K562 (cell line): ENCODE measurements around the gene MAD1L1. TPM values are rescaled to one million over a fixed set of nuclear protein-coding genes. Genes with fewer than 3 reads are reported as not detected.

ENCODE experiments used
- RBM39 ChIP-seq: fragments of 200-400 bp; formaldehyde crosslinking; optimal IDR thresholded peaks from 2 replicates; pipeline ENCODE3; 2018; ENCODE audit warnings: low read depth, low read length
- polyA plus RNA-seq, 8 experiments: library from polyadenylated mRNA; depleted of rRNA in 4 of 8; stranded (reverse) in 5 of 8; unstranded in 3 of 8; fragments of >200 nt; fragmentation: Nextera tagmentation in 2 of 8; fragmentation: Illumina TruSeq in 1 of 8; extraction: Ambion mirVana in 2 of 8; extraction: Trizol in 1 of 8; gene quantifications; 2 replicates each; pipeline versions ENCODE4 v1.2.1 to v1.2.3, GENCODE V29; 2011 to 2014; ENCODE audit warnings: inconsistent platforms in 1 of 8, missing spikeins in 1 of 8
- total RNA-seq, 7 experiments: library from RNA; depleted of rRNA in 6 of 7; stranded (reverse); fragments of >200 nt in 6 of 7; fragmentation: Illumina TruSeq in 2 of 7; extraction: Trizol in 2 of 7; gene quantifications; 2 replicates each; pipeline versions ENCODE4 v1.2.1 to v1.2.3, GENCODE V29; 2011 to 2021; ENCODE audit warnings: low replicate concordance in 1 of 7
- TF ChIP-seq, protein P1 (sequence below), 2 experiments: fragments of 450-650 bp; formaldehyde crosslinking in 1 of 2; IDR thresholded peaks; 2 replicates each; pipeline versions ENCODE4 v1.4.0 to v1.6.1; 2014 to 2020; ENCODE audit warnings: mild to moderate bottlenecking in 2 of 2, borderline replicate concordance in 1 of 2, low read depth in 1 of 2
- TF ChIP-seq, protein P2 (sequence below): fragments of 450-650 bp; IDR thresholded peaks from 2 replicates; pipeline ENCODE4 v1.6.1; 2016; ENCODE audit warnings: mild to moderate bottlenecking, moderate library complexity
- TF ChIP-seq, protein P3 (sequence below): sonication (generic); formaldehyde crosslinking; IDR thresholded peaks from 2 replicates; pipeline ENCODE4 v1.4.0; 2020; ENCODE audit warnings: mild to moderate bottlenecking, missing genetic modification reagents

MAD1L1 gene
- total and polyA plus RNA-seq, 9 of the 15 experiments (the other 6 are each of a cell fraction or from before 2014, with no cell fraction given): 1.7 to 89.7 (median 18.0) TPM

- TF ChIP-seq, protein P1, sequence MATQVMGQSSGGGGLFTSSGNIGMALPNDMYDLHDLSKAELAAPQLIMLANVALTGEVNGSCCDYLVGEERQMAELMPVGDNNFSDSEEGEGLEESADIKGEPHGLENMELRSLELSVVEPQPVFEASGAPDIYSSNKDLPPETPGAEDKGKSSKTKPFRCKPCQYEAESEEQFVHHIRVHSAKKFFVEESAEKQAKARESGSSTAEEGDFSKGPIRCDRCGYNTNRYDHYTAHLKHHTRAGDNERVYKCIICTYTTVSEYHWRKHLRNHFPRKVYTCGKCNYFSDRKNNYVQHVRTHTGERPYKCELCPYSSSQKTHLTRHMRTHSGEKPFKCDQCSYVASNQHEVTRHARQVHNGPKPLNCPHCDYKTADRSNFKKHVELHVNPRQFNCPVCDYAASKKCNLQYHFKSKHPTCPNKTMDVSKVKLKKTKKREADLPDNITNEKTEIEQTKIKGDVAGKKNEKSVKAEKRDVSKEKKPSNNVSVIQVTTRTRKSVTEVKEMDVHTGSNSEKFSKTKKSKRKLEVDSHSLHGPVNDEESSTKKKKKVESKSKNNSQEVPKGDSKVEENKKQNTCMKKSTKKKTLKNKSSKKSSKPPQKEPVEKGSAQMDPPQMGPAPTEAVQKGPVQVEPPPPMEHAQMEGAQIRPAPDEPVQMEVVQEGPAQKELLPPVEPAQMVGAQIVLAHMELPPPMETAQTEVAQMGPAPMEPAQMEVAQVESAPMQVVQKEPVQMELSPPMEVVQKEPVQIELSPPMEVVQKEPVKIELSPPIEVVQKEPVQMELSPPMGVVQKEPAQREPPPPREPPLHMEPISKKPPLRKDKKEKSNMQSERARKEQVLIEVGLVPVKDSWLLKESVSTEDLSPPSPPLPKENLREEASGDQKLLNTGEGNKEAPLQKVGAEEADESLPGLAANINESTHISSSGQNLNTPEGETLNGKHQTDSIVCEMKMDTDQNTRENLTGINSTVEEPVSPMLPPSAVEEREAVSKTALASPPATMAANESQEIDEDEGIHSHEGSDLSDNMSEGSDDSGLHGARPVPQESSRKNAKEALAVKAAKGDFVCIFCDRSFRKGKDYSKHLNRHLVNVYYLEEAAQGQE (IDR thresholded peaks at IDR 0.05; ENCODE audit: borderline replicate concordance): peak; percentile 96
- TF ChIP-seq, protein P1 (CRISPR knock-in tag; IDR thresholded peaks at IDR 0.05; ENCODE audit: low read depth): peak; percentile 87
- no peak for TF ChIP-seq RBM39
- TF ChIP-seq, protein P2, sequence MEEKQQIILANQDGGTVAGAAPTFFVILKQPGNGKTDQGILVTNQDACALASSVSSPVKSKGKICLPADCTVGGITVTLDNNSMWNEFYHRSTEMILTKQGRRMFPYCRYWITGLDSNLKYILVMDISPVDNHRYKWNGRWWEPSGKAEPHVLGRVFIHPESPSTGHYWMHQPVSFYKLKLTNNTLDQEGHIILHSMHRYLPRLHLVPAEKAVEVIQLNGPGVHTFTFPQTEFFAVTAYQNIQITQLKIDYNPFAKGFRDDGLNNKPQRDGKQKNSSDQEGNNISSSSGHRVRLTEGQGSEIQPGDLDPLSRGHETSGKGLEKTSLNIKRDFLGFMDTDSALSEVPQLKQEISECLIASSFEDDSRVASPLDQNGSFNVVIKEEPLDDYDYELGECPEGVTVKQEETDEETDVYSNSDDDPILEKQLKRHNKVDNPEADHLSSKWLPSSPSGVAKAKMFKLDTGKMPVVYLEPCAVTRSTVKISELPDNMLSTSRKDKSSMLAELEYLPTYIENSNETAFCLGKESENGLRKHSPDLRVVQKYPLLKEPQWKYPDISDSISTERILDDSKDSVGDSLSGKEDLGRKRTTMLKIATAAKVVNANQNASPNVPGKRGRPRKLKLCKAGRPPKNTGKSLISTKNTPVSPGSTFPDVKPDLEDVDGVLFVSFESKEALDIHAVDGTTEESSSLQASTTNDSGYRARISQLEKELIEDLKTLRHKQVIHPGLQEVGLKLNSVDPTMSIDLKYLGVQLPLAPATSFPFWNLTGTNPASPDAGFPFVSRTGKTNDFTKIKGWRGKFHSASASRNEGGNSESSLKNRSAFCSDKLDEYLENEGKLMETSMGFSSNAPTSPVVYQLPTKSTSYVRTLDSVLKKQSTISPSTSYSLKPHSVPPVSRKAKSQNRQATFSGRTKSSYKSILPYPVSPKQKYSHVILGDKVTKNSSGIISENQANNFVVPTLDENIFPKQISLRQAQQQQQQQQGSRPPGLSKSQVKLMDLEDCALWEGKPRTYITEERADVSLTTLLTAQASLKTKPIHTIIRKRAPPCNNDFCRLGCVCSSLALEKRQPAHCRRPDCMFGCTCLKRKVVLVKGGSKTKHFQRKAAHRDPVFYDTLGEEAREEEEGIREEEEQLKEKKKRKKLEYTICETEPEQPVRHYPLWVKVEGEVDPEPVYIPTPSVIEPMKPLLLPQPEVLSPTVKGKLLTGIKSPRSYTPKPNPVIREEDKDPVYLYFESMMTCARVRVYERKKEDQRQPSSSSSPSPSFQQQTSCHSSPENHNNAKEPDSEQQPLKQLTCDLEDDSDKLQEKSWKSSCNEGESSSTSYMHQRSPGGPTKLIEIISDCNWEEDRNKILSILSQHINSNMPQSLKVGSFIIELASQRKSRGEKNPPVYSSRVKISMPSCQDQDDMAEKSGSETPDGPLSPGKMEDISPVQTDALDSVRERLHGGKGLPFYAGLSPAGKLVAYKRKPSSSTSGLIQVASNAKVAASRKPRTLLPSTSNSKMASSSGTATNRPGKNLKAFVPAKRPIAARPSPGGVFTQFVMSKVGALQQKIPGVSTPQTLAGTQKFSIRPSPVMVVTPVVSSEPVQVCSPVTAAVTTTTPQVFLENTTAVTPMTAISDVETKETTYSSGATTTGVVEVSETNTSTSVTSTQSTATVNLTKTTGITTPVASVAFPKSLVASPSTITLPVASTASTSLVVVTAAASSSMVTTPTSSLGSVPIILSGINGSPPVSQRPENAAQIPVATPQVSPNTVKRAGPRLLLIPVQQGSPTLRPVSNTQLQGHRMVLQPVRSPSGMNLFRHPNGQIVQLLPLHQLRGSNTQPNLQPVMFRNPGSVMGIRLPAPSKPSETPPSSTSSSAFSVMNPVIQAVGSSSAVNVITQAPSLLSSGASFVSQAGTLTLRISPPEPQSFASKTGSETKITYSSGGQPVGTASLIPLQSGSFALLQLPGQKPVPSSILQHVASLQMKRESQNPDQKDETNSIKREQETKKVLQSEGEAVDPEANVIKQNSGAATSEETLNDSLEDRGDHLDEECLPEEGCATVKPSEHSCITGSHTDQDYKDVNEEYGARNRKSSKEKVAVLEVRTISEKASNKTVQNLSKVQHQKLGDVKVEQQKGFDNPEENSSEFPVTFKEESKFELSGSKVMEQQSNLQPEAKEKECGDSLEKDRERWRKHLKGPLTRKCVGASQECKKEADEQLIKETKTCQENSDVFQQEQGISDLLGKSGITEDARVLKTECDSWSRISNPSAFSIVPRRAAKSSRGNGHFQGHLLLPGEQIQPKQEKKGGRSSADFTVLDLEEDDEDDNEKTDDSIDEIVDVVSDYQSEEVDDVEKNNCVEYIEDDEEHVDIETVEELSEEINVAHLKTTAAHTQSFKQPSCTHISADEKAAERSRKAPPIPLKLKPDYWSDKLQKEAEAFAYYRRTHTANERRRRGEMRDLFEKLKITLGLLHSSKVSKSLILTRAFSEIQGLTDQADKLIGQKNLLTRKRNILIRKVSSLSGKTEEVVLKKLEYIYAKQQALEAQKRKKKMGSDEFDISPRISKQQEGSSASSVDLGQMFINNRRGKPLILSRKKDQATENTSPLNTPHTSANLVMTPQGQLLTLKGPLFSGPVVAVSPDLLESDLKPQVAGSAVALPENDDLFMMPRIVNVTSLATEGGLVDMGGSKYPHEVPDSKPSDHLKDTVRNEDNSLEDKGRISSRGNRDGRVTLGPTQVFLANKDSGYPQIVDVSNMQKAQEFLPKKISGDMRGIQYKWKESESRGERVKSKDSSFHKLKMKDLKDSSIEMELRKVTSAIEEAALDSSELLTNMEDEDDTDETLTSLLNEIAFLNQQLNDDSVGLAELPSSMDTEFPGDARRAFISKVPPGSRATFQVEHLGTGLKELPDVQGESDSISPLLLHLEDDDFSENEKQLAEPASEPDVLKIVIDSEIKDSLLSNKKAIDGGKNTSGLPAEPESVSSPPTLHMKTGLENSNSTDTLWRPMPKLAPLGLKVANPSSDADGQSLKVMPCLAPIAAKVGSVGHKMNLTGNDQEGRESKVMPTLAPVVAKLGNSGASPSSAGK: peak; percentile 82
- TF ChIP-seq, protein P3, sequence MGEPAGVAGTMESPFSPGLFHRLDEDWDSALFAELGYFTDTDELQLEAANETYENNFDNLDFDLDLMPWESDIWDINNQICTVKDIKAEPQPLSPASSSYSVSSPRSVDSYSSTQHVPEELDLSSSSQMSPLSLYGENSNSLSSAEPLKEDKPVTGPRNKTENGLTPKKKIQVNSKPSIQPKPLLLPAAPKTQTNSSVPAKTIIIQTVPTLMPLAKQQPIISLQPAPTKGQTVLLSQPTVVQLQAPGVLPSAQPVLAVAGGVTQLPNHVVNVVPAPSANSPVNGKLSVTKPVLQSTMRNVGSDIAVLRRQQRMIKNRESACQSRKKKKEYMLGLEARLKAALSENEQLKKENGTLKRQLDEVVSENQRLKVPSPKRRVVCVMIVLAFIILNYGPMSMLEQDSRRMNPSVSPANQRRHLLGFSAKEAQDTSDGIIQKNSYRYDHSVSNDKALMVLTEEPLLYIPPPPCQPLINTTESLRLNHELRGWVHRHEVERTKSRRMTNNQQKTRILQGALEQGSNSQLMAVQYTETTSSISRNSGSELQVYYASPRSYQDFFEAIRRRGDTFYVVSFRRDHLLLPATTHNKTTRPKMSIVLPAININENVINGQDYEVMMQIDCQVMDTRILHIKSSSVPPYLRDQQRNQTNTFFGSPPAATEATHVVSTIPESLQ (CRISPR knock-in tag): no peak
These were observed 349.5 kb downstream of the MAD1L1 start (continued) for GRCh38 chr7:1883031-1883761.
